ENCODE data around the gene PTPRD. TPM values are rescaled to one million over a fixed set of nuclear protein-coding genes. Genes with fewer than 3 reads are reported as not detected.

PTPRD gene
- total and polyA plus RNA-seq, 9 of the 15 experiments (the other 6 are each of a cell fraction or from before 2014, with no cell fraction given), result 0.11 TPM; not detected in 8

- TF ChIP-seq NCOA2 (IDR thresholded peaks at IDR 0.05; ENCODE audit: partially characterized antibody in 2 of 2), result no peak
- no peak for TF ChIP-seq GABPA (tag; conservative IDR thresholded peaks at IDR 0.05; ENCODE audit: low read depth)
- no peak for TF ChIP-seq ZNF512 (tag; IDR thresholded peaks at IDR 0.05)
- TF ChIP-seq ZBTB5 (IDR thresholded peaks at IDR 0.05), result no peak
- no peak for TF ChIP-seq NFE2L1 (tag; IDR thresholded peaks at IDR 0.05; ENCODE audit: borderline replicate concordance, low read depth)
- no peak for TF ChIP-seq NR0B1 (IDR thresholded peaks at IDR 0.05; ENCODE audit: partially characterized antibody)
- TF ChIP-seq NR2C1 (IDR thresholded peaks at IDR 0.05), result no peak
- no peak for TF ChIP-seq NR2C1 (tag; IDR thresholded peaks at IDR 0.05)
- no peak for TF ChIP-seq SFPQ (IDR thresholded peaks at IDR 0.05; ENCODE audit: low read depth, low read length)
- no peak for TF ChIP-seq CREB1 (IDR thresholded peaks at IDR 0.05)
- no peak for TF ChIP-seq CREB1 (CRISPR knock-in tag; IDR thresholded peaks at IDR 0.05)
These were observed 1753.4 kb downstream of the PTPRD start (continued) for GRCh38 chr9:8859416-8859815.
